Measurements from ENCODE around the gene MDFI.

Gene MDFI

GRCh38 chr6:41689171-41690008 is 51.1 kb downstream of the MDFI start:
- peak; percentile 37 for DNase-seq

- DNase-seq: peak; percentile 10
Measured at GRCh38 chr6:41690541-41691330, 52.5 kb downstream of the MDFI start.

DNA sequence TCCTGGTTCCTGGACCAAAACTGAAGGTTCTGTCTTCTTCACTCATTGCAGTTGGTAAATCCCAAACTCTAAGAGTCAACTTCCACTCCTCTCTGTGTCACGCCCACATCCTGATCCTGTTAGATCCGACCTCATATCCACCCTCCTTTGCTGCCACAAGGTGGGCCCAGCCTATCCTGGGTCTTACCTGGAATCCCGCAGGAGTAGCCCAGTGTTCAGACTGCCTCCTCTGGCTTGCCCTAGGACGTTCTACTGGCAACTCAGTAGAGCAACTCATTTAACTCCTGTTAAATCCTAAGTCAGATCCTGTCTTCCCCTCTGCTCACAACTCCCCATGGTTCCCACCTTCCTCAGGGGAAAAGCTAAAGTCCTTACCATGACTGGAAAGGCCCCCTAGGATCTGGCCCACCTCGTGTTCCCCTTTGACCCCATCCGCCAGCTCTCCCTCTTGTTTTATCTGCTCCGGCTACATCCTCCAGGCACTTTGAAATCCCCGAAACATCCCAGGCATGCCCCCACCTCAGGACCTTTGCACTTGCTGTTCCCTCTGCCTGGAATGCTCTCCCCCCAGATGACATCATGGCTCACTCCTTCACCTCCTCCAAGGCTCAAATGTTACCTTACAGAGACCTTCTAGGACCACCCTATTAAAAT is 53.3 kb downstream of the MDFI start:
- no peak for DNase-seq

DNA sequence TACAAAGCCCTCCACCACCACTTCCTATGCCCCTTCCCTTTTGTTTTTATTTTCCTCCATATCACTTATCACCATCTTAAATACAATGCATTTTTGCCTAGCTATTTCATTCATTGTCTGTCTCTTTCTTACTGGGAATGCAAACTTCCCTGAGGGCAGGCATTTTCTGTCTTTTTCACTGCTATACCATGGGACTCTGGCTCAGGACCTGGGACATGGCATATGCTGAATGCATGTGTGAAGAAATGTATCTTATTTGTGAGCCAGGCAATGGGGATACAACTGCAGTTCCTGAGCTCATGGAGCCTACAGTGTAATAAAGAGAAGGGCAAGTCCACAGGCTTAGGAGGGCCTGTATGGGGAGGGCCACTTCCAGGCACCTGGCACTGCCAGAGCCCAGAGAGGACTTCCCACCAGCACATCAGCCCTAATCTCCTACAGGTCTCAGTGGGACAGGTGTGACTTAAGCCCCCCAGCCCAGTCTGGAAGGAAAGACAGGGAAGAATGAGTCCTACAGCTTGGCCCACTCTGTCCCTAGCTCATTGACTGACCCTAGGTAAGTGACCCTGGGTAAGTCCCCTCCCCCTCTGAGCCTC is 53.9 kb downstream of the MDFI start:
- no peak for DNase-seq

GRCh38 chr6:41692730-41693129 is 54.5 kb downstream of the MDFI start:
- no peak for DNase-seq

DNA sequence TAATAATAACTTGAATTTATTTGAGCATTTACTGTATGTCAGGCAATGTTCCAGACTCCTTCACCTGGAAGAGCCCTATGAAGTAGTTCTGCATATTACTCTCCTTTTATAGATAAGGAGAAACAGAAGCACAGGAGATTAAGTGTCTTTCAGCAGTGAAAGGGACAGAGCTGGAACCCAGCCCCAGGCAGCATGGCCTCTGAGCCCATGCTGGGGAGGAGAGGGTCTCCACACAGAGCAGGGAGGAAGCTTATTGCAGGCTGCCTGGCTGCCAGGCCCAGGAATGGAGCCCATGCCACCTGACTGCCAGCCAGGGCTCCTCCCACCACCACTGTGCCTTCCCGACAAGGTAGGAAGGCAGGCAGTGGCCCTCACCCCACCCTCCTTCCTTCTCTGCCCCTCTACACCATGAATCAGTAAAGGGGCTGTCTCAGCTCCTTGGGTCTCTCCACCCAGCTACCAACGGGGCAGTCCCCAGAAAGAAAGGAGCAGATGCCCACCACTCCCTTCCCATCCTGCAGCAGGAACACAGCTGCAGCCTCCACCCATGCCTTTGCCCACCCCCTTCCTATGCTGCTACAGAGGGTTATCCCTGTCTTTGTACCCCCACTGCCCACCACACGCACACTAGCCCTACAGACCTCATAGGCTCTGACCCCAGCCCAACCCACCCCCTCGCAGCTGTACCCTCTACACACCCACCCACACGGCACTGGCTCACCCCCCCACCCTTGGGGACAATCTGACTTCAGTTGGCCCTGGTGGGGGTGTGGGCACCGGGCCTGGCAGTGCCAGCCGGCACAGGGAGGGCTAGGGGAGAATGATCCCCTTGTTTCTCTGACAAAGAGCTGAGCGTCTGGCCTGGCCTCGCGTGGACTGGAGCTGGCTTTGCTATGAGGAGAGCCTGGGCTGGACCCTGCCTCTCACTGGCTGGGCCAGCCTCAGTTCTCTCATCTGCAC is 55.3 kb downstream of the MDFI start:
- no peak for DNase-seq

DNA sequence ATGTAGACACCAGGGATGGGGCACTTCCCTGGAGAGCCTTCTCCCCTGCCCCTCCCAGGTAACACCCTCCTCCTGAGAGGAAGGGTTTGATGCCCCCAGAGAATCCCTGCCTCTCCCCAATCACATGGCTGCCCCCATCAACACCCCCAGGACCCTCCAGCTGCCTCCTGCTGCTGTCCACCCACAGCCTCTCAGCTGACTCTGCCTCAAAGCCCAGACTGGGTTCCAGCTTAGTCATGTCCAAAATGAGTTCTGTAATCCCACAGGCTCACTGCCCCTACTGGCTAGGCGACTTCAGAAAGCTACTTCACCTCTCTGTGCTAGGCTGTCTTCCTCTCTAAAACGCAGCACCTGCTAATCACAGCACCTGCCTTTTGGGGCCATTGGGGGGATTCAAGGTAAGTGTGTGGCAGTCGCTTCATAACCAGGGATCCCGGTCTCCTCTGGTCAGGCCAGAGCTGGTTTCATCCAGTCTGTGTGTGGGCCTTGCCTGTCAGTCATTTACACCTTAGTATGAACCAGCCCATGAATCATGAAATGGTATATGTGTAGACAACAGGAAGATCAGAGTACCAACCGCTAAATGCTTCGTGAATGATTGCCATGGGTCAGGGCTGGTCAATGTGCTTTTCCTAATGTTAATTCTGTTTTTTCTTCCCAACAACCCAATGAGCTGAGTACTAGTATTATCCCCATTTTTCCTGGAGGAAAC is 56.7 kb downstream of the MDFI start:
- DNase-seq: no peak

- DNase-seq: no peak
Measured at GRCh38 chr6:41695825-41696224, 57.6 kb downstream of the MDFI start.

DNA sequence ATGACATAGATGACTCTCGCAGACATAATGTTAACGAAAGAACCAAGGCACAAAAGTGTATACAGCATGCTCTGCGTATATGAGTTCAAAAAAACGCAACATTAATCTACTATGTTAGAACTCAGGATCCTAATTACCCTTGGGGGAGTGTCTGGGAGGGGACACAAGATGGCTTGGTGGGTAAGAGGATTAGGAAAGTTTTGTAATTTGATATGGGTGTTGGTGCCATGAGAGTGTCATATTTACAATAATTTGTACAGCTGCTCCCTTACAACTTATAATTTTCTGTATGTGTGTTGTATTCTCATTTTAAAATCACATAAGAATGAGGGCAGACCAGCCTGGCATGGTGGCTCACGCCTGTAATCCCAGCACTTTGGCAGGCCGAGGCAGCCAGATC is 58.5 kb downstream of the MDFI start:
- DNase-seq: no peak

DNA sequence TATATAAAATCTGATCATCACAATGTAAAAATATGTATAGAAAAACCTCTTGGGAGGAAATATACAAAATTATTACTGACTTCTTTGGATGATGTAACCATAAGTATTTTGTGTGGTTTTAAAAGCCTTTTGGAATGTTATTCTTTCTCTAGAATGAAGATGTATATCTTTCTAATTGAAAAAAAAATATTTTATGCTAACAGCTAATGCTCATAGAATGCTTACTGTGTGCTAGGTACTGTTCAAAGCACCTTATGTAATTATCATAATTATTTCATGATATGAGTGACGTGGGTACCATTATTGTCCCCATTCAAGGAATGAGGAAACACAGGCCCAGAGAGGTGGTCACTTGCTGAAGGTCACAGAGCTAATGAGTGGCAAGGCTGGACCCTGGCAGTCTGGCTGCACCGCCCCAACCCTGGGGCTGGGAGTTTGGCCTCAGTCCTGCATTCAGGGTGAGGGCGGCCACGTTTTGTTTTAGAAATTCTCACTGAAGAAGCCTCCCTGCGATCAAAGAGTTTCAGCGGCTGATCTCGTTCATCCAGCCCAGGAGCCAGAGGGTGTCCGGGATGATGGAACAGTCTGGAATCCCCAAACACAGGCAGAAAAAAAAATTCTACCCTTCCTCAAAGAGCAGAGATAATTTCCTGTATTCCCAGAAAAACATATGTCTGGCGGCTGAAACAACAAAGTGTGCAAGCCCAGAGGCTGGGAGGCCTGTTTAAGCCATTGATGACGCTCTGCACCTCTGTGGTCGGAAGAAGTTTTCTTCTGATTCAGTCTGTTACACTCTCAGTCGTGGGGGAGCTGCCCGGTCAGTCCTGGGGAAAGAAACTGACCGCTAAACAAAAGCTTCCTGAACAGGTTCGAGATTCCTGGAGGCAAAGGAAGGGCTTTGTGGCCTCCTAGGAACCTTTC is 59.9 kb downstream of the MDFI start:
- DNase-seq: peak; percentile 65

DNA sequence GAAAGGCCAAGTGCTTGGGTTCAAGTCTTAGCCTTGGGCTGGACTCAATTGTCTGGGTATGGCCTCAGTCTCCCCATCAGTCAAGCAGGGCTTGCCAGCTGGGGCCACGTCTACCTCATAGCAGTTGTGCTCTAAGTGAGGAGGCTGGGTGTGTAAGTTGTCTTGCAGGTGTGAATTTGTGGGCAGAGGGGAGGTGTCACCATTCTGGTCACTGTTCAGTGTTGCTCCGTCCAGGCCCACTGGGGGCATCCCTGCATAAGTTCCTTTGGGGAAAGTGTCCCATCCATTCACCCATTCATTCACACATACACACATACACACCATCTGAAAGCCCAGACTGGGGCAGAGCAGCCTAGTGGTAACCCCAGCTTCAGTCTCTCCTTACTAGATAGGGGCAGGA is 60.8 kb downstream of the MDFI start:
- no peak for DNase-seq

- DNase-seq: no peak
Measured at GRCh38 chr6:41700463-41701347, 62.4 kb downstream of the MDFI start.

GRCh38 chr6:41702089-41702745 is 63.9 kb downstream of the MDFI start:
- no peak for DNase-seq

- DNase-seq: no peak
Measured at GRCh38 chr6:41702771-41703494, 64.7 kb downstream of the MDFI start.
